ENCODE measurements around the gene PHGDH.

DNA sequence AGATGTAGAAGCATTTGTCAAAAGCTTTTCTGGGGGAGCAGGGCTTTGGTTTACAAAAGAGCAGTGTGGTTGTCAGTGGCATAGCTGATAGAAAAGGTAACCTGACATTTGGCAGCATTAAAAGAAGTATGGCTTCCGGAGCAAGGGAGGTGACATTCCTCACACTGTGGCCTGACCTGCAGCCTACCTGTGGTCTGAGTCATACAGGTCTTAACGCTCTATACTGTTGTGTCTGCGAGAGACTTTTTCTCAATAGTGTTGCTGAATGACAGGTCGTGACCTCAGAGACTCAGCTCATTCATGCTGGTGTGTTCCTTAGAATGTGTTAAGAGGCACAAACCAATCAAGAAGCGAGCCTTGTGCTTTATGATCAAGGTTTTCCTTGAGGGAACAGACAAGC lies 19.3 kb downstream of the PHGDH start:
- TF ChIP-seq, protein P1, sequence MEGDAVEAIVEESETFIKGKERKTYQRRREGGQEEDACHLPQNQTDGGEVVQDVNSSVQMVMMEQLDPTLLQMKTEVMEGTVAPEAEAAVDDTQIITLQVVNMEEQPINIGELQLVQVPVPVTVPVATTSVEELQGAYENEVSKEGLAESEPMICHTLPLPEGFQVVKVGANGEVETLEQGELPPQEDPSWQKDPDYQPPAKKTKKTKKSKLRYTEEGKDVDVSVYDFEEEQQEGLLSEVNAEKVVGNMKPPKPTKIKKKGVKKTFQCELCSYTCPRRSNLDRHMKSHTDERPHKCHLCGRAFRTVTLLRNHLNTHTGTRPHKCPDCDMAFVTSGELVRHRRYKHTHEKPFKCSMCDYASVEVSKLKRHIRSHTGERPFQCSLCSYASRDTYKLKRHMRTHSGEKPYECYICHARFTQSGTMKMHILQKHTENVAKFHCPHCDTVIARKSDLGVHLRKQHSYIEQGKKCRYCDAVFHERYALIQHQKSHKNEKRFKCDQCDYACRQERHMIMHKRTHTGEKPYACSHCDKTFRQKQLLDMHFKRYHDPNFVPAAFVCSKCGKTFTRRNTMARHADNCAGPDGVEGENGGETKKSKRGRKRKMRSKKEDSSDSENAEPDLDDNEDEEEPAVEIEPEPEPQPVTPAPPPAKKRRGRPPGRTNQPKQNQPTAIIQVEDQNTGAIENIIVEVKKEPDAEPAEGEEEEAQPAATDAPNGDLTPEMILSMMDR (IDR thresholded peaks at IDR 0.05; ENCODE audit: low read depth, low read length): no peak
- TF ChIP-seq EZH2phosphoT487 (IDR thresholded peaks at IDR 0.05; ENCODE audit: low read depth): no peak

All from OCI-LY3 (cell line).